ENCODE data around the gene GJD4.

DNA sequence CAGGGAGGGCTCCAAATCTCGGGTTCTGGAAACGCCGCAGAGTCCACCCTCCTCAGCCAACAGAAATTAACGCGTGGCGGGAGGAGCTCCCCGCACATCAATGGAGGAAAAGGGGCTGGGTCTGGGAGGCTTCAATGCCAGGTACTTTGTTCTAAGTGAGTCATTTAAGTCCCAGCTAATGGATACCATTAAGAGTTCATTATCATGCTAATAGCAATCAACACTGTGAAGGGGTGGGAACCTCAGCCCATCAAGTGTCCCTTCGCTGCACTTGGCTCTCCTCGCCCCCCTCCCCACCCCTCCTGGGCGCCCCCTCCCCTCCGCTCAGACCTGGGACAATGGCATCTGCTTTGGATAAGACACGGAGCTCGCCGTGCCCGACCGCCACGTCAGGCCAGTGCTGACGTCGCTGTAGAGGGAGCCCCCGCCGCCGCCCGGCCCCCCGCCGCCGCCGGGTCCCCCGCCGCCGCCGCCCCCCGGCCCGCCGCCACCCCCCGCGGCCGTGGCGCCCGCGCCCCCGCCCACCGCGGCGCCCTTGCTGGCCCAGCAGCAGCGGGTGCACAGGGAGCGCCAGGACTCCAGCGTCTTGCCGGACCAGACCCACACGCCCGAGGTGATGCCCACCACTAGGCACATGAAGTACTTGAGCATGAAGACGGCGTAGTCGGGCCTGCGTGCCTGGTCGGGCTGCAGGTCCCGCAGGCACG is 34.0 kb downstream of the GJD4 start:
- TF ChIP-seq, protein P1, sequence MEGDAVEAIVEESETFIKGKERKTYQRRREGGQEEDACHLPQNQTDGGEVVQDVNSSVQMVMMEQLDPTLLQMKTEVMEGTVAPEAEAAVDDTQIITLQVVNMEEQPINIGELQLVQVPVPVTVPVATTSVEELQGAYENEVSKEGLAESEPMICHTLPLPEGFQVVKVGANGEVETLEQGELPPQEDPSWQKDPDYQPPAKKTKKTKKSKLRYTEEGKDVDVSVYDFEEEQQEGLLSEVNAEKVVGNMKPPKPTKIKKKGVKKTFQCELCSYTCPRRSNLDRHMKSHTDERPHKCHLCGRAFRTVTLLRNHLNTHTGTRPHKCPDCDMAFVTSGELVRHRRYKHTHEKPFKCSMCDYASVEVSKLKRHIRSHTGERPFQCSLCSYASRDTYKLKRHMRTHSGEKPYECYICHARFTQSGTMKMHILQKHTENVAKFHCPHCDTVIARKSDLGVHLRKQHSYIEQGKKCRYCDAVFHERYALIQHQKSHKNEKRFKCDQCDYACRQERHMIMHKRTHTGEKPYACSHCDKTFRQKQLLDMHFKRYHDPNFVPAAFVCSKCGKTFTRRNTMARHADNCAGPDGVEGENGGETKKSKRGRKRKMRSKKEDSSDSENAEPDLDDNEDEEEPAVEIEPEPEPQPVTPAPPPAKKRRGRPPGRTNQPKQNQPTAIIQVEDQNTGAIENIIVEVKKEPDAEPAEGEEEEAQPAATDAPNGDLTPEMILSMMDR (conservative IDR thresholded peaks at IDR 0.05; ENCODE audit: low read depth, low read length) = no peak
- no peak for TF ChIP-seq EZH2 (IDR thresholded peaks at IDR 0.05; ENCODE audit: borderline replicate concordance, low read depth, low read length, poor library complexity, severe bottlenecking)
